ENCODE data around the gene TPRG1.

Gene TPRG1

GRCh38 chr3:189363590-189364255 is 192.0 kb downstream of the TPRG1 start:
- no peak overlapping the region for H3K4me2 ChIP-seq (ENCODE audit: low read depth, low read length, poor library complexity, severe bottlenecking)
- H3F3A ChIP-seq (ENCODE audit: insufficient read depth): no peaks in the 10 kb centered on the region
- no peaks in the 10 kb centered on the region for H3K9me3 ChIP-seq (ENCODE audit: insufficient read depth, low read length)
- no peak overlapping the region for H3K27ac ChIP-seq (ENCODE audit: low read depth, low read length)
- no peak overlapping the region for H2AFZ ChIP-seq (ENCODE audit: low read depth, low read length, severe bottlenecking)
- no peaks in the 10 kb centered on the region for H3K27me3 ChIP-seq (ENCODE audit: low read length)
- no peaks in the 10 kb centered on the region for H3K79me2 ChIP-seq (ENCODE audit: insufficient read depth, low read length)
- no peak overlapping the region for H3K9ac ChIP-seq (ENCODE audit: low read length)
- no peak overlapping the region for H3K4me3 ChIP-seq (ENCODE audit: insufficient read depth, low read length, poor library complexity, severe bottlenecking)
- no peak for TF ChIP-seq EZH2phosphoT487 (conservative IDR thresholded peaks at IDR 0.05; ENCODE audit: low read length)
- TF ChIP-seq, protein P1, sequence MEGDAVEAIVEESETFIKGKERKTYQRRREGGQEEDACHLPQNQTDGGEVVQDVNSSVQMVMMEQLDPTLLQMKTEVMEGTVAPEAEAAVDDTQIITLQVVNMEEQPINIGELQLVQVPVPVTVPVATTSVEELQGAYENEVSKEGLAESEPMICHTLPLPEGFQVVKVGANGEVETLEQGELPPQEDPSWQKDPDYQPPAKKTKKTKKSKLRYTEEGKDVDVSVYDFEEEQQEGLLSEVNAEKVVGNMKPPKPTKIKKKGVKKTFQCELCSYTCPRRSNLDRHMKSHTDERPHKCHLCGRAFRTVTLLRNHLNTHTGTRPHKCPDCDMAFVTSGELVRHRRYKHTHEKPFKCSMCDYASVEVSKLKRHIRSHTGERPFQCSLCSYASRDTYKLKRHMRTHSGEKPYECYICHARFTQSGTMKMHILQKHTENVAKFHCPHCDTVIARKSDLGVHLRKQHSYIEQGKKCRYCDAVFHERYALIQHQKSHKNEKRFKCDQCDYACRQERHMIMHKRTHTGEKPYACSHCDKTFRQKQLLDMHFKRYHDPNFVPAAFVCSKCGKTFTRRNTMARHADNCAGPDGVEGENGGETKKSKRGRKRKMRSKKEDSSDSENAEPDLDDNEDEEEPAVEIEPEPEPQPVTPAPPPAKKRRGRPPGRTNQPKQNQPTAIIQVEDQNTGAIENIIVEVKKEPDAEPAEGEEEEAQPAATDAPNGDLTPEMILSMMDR (IDR thresholded peaks at IDR 0.05; ENCODE audit: insufficient read depth, low read length, poor library complexity, severe bottlenecking): no peak
- no peaks in the 10 kb centered on the region for H4K20me1 ChIP-seq (ENCODE audit: low read depth, low read length)
- H3K9me2 ChIP-seq (replicated peaks; ENCODE audit: insufficient read depth, low read length): no peaks in the 10 kb centered on the region
- H3K36me3 ChIP-seq (ENCODE audit: low read length): no peaks in the 10 kb centered on the region

DNA sequence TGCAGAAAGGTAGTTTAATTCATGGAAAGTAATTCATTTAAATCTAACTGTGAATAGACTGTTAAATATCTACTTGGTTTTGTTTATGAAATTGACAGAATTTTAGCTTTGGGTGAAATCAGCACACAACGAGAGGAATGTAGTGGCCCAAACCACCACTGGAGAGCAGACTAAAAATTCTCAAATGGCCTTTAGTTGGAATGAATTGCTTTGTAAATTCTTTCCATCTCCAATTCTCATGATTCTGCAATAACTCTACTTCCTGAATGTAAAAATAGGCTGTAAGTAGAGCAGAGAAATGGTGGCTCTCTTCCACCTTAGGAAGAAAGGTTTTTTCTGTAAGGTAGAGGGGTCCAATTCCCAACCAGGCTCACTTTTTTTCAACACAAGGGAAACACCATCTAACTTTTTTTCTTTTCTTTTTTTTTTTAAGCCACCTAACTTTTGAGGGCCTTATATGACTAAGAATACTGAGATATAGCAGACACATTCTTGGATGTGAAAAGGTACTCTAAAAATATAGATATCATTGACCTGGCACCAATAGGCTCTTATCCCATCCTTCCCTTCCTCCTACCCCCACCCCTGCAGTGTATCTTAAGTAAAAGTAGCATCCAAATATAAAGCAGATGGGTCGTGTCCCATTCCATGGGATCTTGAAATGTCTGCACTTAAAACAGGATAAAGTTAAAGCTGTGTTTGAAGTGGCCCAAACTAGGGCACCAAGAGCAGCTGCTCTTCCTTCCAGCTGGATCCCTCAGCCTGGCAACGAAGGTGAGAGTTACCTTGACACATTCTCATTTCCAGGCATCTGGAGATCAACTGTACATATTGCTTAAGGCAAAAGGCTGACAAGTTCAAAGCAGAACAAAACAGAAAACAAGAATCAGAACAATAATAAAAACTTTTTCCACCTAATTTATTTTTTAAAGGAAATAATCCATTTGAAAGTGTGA is 194.1 kb downstream of the TPRG1 start:
- no peak for TF ChIP-seq EZH2phosphoT487 (conservative IDR thresholded peaks at IDR 0.05; ENCODE audit: low read length)
- TF ChIP-seq, protein P1 (IDR thresholded peaks at IDR 0.05; ENCODE audit: insufficient read depth, low read length, poor library complexity, severe bottlenecking): no peak
- no peak overlapping the region for H3K9ac ChIP-seq (ENCODE audit: low read length)
- H3K27ac ChIP-seq (ENCODE audit: low read depth, low read length): no peak overlapping the region
- H3K36me3 ChIP-seq (ENCODE audit: low read length): no peaks in the 10 kb centered on the region
- H3K4me2 ChIP-seq (ENCODE audit: low read depth, low read length, poor library complexity, severe bottlenecking): no peak overlapping the region
- H3K4me3 ChIP-seq (ENCODE audit: insufficient read depth, low read length, poor library complexity, severe bottlenecking): no peak overlapping the region
- H4K20me1 ChIP-seq (ENCODE audit: low read depth, low read length): no peaks in the 10 kb centered on the region
- no peaks in the 10 kb centered on the region for H3K79me2 ChIP-seq (ENCODE audit: insufficient read depth, low read length)
- no peaks in the 10 kb centered on the region for H3K27me3 ChIP-seq (ENCODE audit: low read length)
- H3K9me2 ChIP-seq (replicated peaks; ENCODE audit: insufficient read depth, low read length): no peaks in the 10 kb centered on the region
- H3K9me3 ChIP-seq (ENCODE audit: insufficient read depth, low read length): no peaks in the 10 kb centered on the region
- H2AFZ ChIP-seq (ENCODE audit: low read depth, low read length, severe bottlenecking): no peak overlapping the region
- H3F3A ChIP-seq (ENCODE audit: insufficient read depth): no peaks in the 10 kb centered on the region

GRCh38 chr3:189368384-189368783 is 196.6 kb downstream of the TPRG1 start:
- Histone ChIP-seq H3F3A (ENCODE audit: insufficient read depth) (no peaks in the 10 kb centered on the region), H3K4me3 (ENCODE audit: insufficient read depth, low read length, poor library complexity, severe bottlenecking) (no peak overlapping the region), H3K36me3 (ENCODE audit: low read length) (no peaks in the 10 kb centered on the region), H3K9ac (ENCODE audit: low read length) (no peak overlapping the region), H2AFZ (ENCODE audit: low read depth, low read length, severe bottlenecking) (no peak overlapping the region), H3K9me3 (ENCODE audit: insufficient read depth, low read length) (no peaks in the 10 kb centered on the region), H3K27me3 (ENCODE audit: low read length) (no peaks in the 10 kb centered on the region), H3K9me2 (replicated peaks; ENCODE audit: insufficient read depth, low read length) (no peaks in the 10 kb centered on the region), H4K20me1 (ENCODE audit: low read depth, low read length) (no peaks in the 10 kb centered on the region), H3K27ac (ENCODE audit: low read depth, low read length) (no peak overlapping the region), H3K4me2 (ENCODE audit: low read depth, low read length, poor library complexity, severe bottlenecking) (no peak overlapping the region), H3K79me2 (ENCODE audit: insufficient read depth, low read length) (no peaks in the 10 kb centered on the region)
- TF ChIP-seq EZH2phosphoT487 (conservative IDR thresholded peaks at IDR 0.05; ENCODE audit: low read length): no peak
- TF ChIP-seq, protein P1 (IDR thresholded peaks at IDR 0.05; ENCODE audit: insufficient read depth, low read length, poor library complexity, severe bottlenecking): no peak

All from SU-DHL-6 (cell line).